ENCODE results near the gene DLG2.
"Not testable (repeated sequence)": the region's sequence is repeated elsewhere in the genome, so short reads cannot be mapped to it uniquely, and the experiment has no call there.

The DLG2 gene

DNA sequence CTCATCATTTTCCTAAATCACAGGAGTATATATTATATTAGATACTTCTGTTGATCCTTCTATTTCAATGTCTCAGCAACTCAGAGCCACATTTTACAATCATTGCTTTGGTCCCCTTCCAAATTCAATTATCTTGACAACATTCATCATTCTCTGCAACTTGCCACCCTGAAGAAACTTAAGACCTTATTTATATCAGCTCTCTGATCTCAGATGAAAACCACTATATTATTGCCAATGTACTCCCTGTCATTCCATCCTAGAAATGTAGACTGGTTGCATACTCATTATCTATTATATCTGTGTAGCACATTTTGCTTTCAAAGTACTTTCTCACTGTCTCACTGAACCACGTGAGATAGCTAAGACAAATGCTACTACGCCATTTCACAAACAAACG, 379.3 kb downstream of the DLG2 start:
- ChIA-PET POLR2A (no interaction called here), CTCF (no interaction called here)
- H3K4me3 ChIP-seq (ENCODE audit: low read depth, low read length), result no peak overlapping the region
- TF ChIP-seq, protein P1, sequence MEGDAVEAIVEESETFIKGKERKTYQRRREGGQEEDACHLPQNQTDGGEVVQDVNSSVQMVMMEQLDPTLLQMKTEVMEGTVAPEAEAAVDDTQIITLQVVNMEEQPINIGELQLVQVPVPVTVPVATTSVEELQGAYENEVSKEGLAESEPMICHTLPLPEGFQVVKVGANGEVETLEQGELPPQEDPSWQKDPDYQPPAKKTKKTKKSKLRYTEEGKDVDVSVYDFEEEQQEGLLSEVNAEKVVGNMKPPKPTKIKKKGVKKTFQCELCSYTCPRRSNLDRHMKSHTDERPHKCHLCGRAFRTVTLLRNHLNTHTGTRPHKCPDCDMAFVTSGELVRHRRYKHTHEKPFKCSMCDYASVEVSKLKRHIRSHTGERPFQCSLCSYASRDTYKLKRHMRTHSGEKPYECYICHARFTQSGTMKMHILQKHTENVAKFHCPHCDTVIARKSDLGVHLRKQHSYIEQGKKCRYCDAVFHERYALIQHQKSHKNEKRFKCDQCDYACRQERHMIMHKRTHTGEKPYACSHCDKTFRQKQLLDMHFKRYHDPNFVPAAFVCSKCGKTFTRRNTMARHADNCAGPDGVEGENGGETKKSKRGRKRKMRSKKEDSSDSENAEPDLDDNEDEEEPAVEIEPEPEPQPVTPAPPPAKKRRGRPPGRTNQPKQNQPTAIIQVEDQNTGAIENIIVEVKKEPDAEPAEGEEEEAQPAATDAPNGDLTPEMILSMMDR (IDR thresholded peaks at IDR 0.05; ENCODE audit: insufficient read depth, low read length, missing control alignments), result no peak
- no peak for DNase-seq (ENCODE audit: low read depth, low spot score)

DNA sequence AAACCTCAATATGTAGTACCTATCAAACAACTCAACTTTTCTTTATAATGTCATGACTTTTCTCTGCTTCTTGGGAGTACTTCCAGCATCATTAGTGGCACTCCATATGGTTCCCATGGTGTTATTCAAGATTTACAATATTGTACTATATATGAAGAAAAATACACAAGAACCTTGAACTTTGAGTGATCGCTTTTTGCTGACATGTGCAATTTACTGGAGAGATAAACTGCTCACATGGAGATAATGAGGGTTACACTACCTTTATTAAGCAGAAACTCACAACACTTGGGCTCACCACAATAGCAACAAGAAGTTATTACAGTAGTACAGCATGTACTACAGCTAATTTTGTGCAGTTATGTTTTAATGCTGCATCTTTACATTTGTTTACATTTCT, 388.2 kb downstream of the DLG2 start:
- TF ChIP-seq, protein P1 (IDR thresholded peaks at IDR 0.05; ENCODE audit: insufficient read depth, low read length, missing control alignments), result no peak
- ChIA-PET CTCF (no interaction called here), POLR2A (no interaction called here)
- DNase-seq (ENCODE audit: low read depth, low spot score), result no peak
- H3K4me3 ChIP-seq (ENCODE audit: low read depth, low read length), result no peak overlapping the region

DNA sequence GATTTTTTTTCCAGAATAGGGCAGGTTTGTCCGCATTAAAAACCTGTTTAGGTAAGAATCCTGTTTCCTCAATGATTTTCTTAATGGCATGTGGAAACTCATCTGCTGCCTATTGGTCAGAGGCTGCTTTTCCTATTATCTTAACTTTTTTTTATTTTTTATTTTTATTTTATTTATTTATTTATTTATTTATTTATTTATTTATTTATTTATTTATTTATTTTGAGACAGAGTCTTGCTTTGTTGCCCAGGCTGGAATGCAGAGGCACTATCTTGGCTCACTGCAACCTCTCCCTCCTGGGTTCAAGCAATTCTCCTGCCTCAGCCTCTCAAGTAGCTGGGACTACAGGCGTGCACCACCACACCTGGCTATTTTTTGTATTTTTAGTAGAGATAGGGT, 389.1 kb downstream of the DLG2 start:
- CTCF ChIA-PET; DNase-seq (ENCODE audit: low read depth, low spot score); H3K4me3 ChIP-seq (ENCODE audit: low read depth, low read length); POLR2A ChIA-PET: not testable (repeated sequence)

DNA sequence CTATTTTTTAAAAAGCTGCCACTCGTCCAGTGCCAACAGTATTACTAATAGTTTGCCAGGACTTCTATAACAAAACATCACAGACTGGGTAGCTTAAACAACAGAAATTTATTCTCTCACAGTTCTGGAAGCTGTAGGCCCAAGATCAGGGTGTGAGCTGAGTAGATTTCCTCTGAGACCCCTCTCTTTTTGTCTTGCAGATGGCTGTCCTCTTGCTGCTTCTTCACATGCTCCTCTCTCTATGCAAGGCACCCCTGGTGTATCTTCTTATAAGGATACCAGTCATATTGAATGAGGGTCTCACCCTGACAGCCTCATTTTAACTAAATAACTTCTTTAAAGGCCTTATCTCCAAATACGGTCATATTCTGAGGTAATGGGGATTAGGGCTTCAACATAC, 390.9 kb downstream of the DLG2 start:
- no peak overlapping the region for H3K4me3 ChIP-seq (ENCODE audit: low read depth, low read length)
- ChIA-PET CTCF (no interaction called here), POLR2A (no interaction called here)
- no peak for DNase-seq (ENCODE audit: low read depth, low spot score)
- TF ChIP-seq, protein P1 (IDR thresholded peaks at IDR 0.05; ENCODE audit: insufficient read depth, low read length, missing control alignments), result no peak

DNA sequence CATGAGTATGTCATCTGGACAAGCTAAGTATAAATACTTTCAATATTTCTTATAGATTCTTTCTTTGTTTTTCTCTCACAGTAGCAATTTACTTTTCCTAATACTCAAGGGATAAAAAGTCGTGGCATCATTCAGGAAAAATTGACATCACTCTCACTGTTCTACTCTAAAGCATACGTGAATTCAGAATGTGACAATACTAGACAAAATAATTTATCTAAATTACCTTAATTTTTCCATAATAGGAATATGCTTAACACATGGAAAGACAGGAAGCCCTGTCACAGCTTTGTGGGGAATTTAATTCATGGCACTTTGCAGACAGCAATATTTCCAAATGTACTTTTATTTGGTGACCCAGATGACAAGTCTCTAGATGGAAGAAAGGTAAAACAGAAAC, 394.6 kb downstream of the DLG2 start:
- DNase-seq (ENCODE audit: low read depth, low spot score), result no peak
- H3K4me3 ChIP-seq (ENCODE audit: low read depth, low read length), result no peak overlapping the region
- CTCF ChIA-PET, result no interaction called here
- TF ChIP-seq, protein P1 (IDR thresholded peaks at IDR 0.05; ENCODE audit: insufficient read depth, low read length, missing control alignments), result no peak
- POLR2A ChIA-PET, result no interaction called here

DNA sequence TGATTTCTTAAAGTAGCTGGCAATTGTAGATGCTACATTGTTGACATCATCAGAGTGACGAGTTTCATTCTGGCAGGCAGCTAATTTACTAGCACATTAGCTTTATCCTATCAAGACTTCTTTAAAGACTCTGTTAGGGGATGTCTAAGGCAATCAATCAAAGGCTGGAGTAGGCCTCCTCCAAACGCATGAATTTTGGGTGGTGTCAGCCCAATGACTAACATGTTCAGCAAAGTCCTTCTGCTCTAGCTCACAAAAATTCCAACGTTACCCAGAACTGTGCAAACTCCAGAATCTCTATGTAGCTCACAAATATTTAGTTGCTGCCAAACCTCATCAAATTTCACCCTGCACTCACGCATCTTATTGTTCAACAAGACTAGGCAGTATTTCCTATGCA, 395.6 kb downstream of the DLG2 start:
- DNase-seq (ENCODE audit: low read depth, low spot score), result no peak
- TF ChIP-seq, protein P1 (IDR thresholded peaks at IDR 0.05; ENCODE audit: insufficient read depth, low read length, missing control alignments), result no peak
- ChIA-PET POLR2A (no interaction called here), CTCF (no interaction called here)
- H3K4me3 ChIP-seq (ENCODE audit: low read depth, low read length), result no peak overlapping the region

DNA sequence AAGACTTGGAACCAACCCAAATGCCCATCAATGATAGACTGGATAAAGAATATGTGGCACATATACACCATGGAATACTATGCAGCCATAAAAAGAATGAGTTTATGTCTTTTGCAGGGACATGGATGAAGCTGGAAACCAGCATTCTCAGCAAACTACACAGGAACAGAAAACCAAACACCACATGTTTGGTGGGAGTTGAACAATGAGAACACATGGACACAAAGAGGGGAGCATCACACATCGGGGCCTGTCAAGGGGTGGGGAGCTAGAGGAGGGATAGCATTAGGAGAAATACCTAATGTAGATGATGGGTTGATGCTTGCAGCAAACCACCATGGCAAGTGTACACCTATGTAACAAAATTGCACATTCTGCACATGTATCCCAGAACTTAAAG, 397.4 kb downstream of the DLG2 start:
- CTCF ChIA-PET; H3K4me3 ChIP-seq (ENCODE audit: low read depth, low read length); DNase-seq (ENCODE audit: low read depth, low spot score); POLR2A ChIA-PET: not testable (repeated sequence)

DNA sequence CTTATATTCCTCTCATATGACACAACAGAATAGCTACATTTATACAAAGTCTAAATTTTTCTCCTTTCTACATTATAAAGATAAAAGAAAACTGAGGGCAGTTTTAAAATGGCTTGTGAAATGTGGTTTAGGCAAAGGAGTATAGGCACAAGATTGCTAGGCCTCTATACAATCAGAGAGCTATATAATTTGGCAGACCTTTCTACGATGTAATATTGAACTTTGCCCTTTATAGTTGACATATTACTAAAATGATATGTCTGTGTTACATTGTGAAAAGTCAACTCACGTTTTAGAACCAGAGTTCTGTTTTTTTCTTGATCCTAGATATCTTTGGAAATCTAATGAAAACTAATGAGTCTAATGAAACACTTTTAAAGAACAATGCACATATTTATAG, 430.2 kb downstream of the DLG2 start:
- TF ChIP-seq, protein P1 (IDR thresholded peaks at IDR 0.05; ENCODE audit: insufficient read depth, low read length, missing control alignments), result no peak
- no peak overlapping the region for H3K4me3 ChIP-seq (ENCODE audit: low read depth, low read length)
- DNase-seq (ENCODE audit: low read depth, low spot score), result no peak
- POLR2A ChIA-PET, result no interaction called here
- CTCF ChIA-PET, result no interaction called here
